Uterus (tissue), 4 donors: ENCODE measurements around the gene AQP9. TPM values are rescaled to one million over a fixed set of nuclear protein-coding genes. Genes with fewer than 3 reads are reported as not detected.

ENCODE experiments used
- DNase-seq, 2 donors: peaks; one replicate each; pipeline ENCODE4 v3.0.0-alpha.2; 2019 to 2020
- H3K27ac ChIP-seq, 2 donors: fragments of 200-600 bp; sonication (generic); 1 replicate in 1 of 2; 2 replicates in 1 of 2; pipeline ENCODE4 v1.5.1; 2016 to 2018
- H3K27me3 ChIP-seq, 2 donors: fragments of 200-600 bp; sonication (generic); one replicate each; pipeline ENCODE4 v1.5.1; 2018 to 2019; ENCODE audit warnings: control low read depth in 1 of 2
- H3K36me3 ChIP-seq, 2 donors: fragments of 200-600 bp; sonication (generic); one replicate each; pipeline ENCODE4 v1.5.1; 2019; ENCODE audit warnings: control low read depth in 1 of 2
- H3K4me1 ChIP-seq, 2 donors: fragments of 200-600 bp; sonication (generic); one replicate each; pipeline ENCODE4 v1.5.1; 2018 to 2019; ENCODE audit warnings: control low read depth in 1 of 2
- H3K4me3 ChIP-seq, 2 donors: fragments of 200-600 bp; sonication (generic); 1 replicate in 1 of 2; 2 replicates in 1 of 2; pipeline ENCODE4 v1.5.1; 2018 to 2019; ENCODE audit warnings: mild to moderate bottlenecking in 1 of 2
- H3K9me3 ChIP-seq, 2 donors: fragments of 200-600 bp; sonication (generic); one replicate each; pipeline ENCODE4 v1.5.1; 2019; ENCODE audit warnings: control low read depth in 1 of 2
- CTCF ChIP-seq, 4 experiments: fragments of 200-600 bp in 2 of 4; fragments of 450-650 bp in 2 of 4; sonication (generic) in 2 of 4; IDR thresholded peaks; one replicate each; pipeline ENCODE4 v1.5.1; 2016 to 2019; ENCODE audit warnings: antibody characterized with exemption in 4 of 4, mild to moderate bottlenecking in 2 of 4, moderate library complexity in 1 of 4
- POLR2A ChIP-seq, 2 donors: fragments of 450-650 bp; IDR thresholded peaks; one replicate each; pipeline ENCODE4 v1.6.1; 2016; ENCODE audit warnings: antibody characterized with exemption in 2 of 2, mild to moderate bottlenecking in 1 of 2, moderate library complexity in 1 of 2
- intact Hi-C: fragments of 100-400 bp; cut with DNase I; formaldehyde crosslinking; loops from one replicate; pipeline ENCODE4 v1.15.1; 2023; ENCODE audit warnings: low total_unique reads
- total RNA-seq, 4 donors: library from RNA; depleted of rRNA in 3 of 4; stranded (reverse); fragments of >200 nt in 3 of 4; gene quantifications; one replicate each; pipeline versions ENCODE4 v1.1.0 to v1.2.4, GENCODE V29; 2014 to 2023
- donor health status: DM: yes; HTN: yes; CAD: no.

AQP9 gene
- total RNA-seq, 4 donors from 2014 or later = 0.51 to 1.5 (median 0.64) TPM

DNA sequence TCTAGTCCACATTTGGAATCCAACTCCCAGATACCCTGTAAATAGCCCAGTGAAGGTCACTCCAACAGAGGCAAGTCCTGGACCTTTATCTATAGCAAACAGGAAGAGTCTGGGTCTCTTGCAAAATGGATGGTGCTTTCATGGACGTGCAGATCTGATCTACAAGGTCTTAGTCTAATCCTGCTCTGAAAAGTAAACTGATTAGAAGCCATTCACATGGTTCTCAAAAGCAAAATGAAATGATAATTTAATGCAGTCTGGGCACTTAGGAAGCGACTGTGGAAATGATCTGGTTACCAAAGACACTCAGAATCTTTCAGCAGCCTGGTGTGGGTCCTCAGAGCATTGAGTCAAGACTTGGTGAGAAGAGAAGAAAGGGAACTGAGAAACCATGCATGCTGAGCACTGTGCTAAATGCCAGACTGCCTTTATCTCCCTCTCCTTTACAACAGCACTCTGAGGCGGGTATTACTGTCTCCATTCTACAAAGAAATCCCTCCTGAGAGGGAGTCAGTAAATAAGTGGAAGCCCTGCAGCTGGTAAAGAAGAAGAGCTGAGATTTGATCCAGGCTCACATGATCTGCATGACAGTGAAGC, 29.0 kb downstream of the AQP9 start:
- Histone ChIP-seq H3K27ac (no peak overlapping the region), H3K27me3 (no peaks in the 10 kb centered on the region), H3K4me1 (no peaks in the 10 kb centered on the region), H3K9me3 (no peaks in the 10 kb centered on the region), H3K4me3 (no peak overlapping the region), H3K36me3 (no peaks in the 10 kb centered on the region)
- TF ChIP-seq POLR2A (IDR thresholded peaks at IDR 0.05) (no peak), CTCF (IDR thresholded peaks at IDR 0.05) (no peak)
- intact Hi-C loops = no loop called here
- DNase-seq = no peak

- intact Hi-C loops = no loop called here
- no peaks in the 10 kb centered on the region for H3K4me1 ChIP-seq
- no peaks in the 10 kb centered on the region for H3K36me3 ChIP-seq
- TF ChIP-seq CTCF (IDR thresholded peaks at IDR 0.05) (no peak), POLR2A (IDR thresholded peaks at IDR 0.05) (no peak)
- H3K27me3 ChIP-seq = no peaks in the 10 kb centered on the region
- no peaks in the 10 kb centered on the region for H3K9me3 ChIP-seq
- no peak overlapping the region for H3K4me3 ChIP-seq
- DNase-seq = no peak
- no peak overlapping the region for H3K27ac ChIP-seq
These were observed 31.8 kb downstream of the AQP9 start for GRCh38 chr15:58169934-58170333.

DNA sequence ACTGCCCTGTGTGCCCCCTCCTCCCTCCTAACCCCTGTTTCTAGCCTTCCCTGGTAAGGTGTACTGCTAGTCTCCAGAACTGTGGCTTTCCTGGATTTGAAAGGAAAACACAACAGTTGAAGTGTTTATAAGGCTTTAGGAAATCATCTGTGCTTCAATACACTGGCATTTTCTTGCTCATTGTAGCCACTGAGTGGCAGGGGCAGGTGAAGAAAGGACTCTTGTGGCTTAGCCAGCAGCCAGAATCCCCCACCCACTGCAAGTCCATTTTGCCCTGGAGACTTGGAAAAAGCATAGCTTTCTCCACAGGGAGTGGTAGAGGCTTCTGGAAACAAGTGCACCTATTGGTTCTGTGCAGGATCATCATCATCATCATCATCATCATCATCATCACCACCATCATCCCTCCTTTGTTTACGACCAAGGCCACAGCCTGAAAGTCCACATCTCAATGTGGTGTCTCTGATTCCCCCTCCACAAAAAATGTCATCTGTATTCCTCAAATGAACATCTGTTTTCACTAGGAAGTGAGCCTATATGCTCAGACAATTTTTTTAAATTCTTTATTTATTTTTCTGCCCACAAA, 33.4 kb downstream of the AQP9 start:
- Histone ChIP-seq H3K4me1 (no peaks in the 10 kb centered on the region), H3K36me3 (no peaks in the 10 kb centered on the region), H3K27me3 (no peaks in the 10 kb centered on the region), H3K27ac (no peak overlapping the region), H3K9me3 (no peaks in the 10 kb centered on the region), H3K4me3 (no peak overlapping the region)
- TF ChIP-seq POLR2A (IDR thresholded peaks at IDR 0.05) (no peak), CTCF (IDR thresholded peaks at IDR 0.05) (no peak)
- DNase-seq = no peak
- intact Hi-C loops = no loop called here

DNA sequence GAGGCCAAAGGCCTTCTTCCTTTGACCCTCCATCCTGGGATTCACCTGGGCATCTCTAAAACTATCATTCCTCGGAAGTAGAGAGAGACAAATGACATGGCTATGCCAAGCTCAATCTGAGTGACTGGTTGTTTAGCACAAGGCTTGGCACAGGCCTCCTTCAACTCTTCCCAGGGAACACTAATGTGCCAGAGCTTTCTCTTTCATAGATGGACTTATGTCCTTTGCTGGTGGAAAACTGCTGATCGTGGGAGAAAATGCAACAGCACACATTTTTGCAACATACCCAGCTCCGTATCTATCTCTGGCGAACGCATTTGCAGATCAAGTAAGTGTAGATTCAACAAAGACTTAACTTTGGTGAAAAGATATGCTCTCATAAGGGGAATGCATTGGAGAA, 36.5 kb downstream of the AQP9 start:
- Histone ChIP-seq H3K36me3 (no peaks in the 10 kb centered on the region), H3K27me3 (no peaks in the 10 kb centered on the region), H3K27ac (no peak overlapping the region), H3K4me1 (no peaks in the 10 kb centered on the region), H3K4me3 (no peak overlapping the region), H3K9me3 (no peaks in the 10 kb centered on the region)
- TF ChIP-seq CTCF (IDR thresholded peaks at IDR 0.05) (no peak), POLR2A (IDR thresholded peaks at IDR 0.05) (no peak)
- no peak for DNase-seq
- intact Hi-C loops = no loop called here

DNA sequence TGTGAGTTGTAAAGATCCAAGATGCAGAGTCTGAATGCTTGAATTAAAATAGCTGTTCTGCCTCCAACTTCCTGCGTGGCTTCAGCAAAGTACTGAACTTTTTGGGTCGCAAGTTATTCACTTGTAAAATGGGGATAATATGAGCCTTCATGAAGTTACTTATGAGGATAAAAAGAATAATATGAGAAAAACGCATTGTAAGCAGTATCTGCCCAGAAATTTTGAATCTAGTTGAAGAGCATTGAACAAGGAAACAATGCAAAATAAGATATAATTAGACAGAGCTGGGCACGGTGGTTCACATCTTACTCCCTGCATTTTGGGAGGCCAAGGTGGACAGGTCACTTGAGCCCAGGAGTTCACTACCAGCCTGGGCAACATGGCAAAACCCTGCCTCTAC, 37.8 kb downstream of the AQP9 start:
- no peaks in the 10 kb centered on the region for H3K36me3 ChIP-seq
- H3K9me3 ChIP-seq = no peaks in the 10 kb centered on the region
- no peak overlapping the region for H3K4me3 ChIP-seq
- no peak for TF ChIP-seq CTCF (IDR thresholded peaks at IDR 0.05)
- no peak for TF ChIP-seq POLR2A (IDR thresholded peaks at IDR 0.05)
- no peak for DNase-seq
- H3K27ac ChIP-seq = no peak overlapping the region
- intact Hi-C loops = no loop called here
- no peaks in the 10 kb centered on the region for H3K27me3 ChIP-seq
- H3K4me1 ChIP-seq = no peaks in the 10 kb centered on the region
